T-helper 17 cell (primary cell): ENCODE measurements around the gene C4orf46. TPM values are rescaled to one million over a fixed set of nuclear protein-coding genes. Genes with fewer than 3 reads are reported as not detected.
"Not testable (repeated sequence)": the region's sequence is repeated elsewhere in the genome, so short reads cannot be mapped to it uniquely, and the experiment has no call there.

Experiments used
- ATAC-seq: fragments of 150-1000 bp; cut with Tn5 transposase; 2 replicates; pipeline ENCODE4 v1.10.0; 2021; ENCODE audit warnings: mild to moderate bottlenecking, moderate library complexity
- DNase-seq, 3 donors: peaks; one replicate each; pipeline versions ENCODE4 v3.0.0 to v3.0.0-alpha.2; 2020 to 2021
- H3K9me3 ChIP-seq: one replicate; pipeline ENCODE4 v1.7.0; 2013; ENCODE audit warnings: low read length, mild to moderate bottlenecking; ENCODE audit not compliant: control insufficient read depth, poor library complexity, severe bottlenecking
- H3K27ac Mint-ChIP-seq: one replicate; pipeline ENCODE4 v1.8.0; 2022; ENCODE audit warnings: mild to moderate bottlenecking, moderate library complexity, mixed read lengths
- H3K27me3 Mint-ChIP-seq: one replicate; pipeline ENCODE4 v1.8.0; 2022; ENCODE audit warnings: mixed read lengths
- H3K36me3 Mint-ChIP-seq: one replicate; pipeline ENCODE4 v1.8.0; 2022; ENCODE audit warnings: low read depth, mixed read lengths
- H3K4me1 Mint-ChIP-seq: one replicate; pipeline ENCODE4 v1.8.0; 2022; ENCODE audit warnings: mild to moderate bottlenecking, mixed read lengths
- H3K4me3 Mint-ChIP-seq: one replicate; pipeline ENCODE4 v1.8.0; 2022; ENCODE audit warnings: mild to moderate bottlenecking, moderate library complexity, mixed read lengths
- total RNA-seq, 4 donors: library from RNA in 2 of 4; stranded (reverse) in 2 of 4; gene quantifications; one replicate each; pipeline ENCODE4 v1.2.3 and lab custom pipeline; 2022 to 2026

C4orf46 gene
- total RNA-seq = 1 to 10 TPM; 6.7 to 8.4 TPM
- total RNA-seq (lab: John Stamatoyannopoulos, UW) = 8.2 to 11.0 reads per million in 2 donors

- H3K4me3 Mint-ChIP-seq = peak within 1 kb of the TSS; percentile 97
- no peak for DNase-seq
- peaks cover 2% of the 10 kb centered on the region for H3K36me3 Mint-ChIP-seq
- no peak for ATAC-seq
- H3K27me3 Mint-ChIP-seq = no peaks in the 10 kb centered on the region
- no peaks in the 10 kb centered on the region for H3K9me3 ChIP-seq
- H3K4me1 Mint-ChIP-seq = peaks cover 11% of the 10 kb centered on the region
- H3K27ac Mint-ChIP-seq = peak within 1 kb of the TSS; percentile 95
Observed at GRCh38 chr4:158671665-158671914, at the start of gene C4orf46. C4orf46 (minus strand) TSS chr4:158671887; CDS start chr4:158671801, 86 bp downstream.

GRCh38 chr4:158715802-158716201 is 44.1 kb upstream of the C4orf46 start:
- no peaks in the 10 kb centered on the region for H3K9me3 ChIP-seq
- peaks cover 10% of the 10 kb centered on the region for H3K4me1 Mint-ChIP-seq
- no peak for ATAC-seq
- no peak overlapping the region for H3K4me3 Mint-ChIP-seq
- H3K27ac Mint-ChIP-seq = no peak overlapping the region
- peaks cover 15% of the 10 kb centered on the region for H3K36me3 Mint-ChIP-seq
- DNase-seq = no peak
- H3K27me3 Mint-ChIP-seq = no peaks in the 10 kb centered on the region

GRCh38 chr4:158714937-158715336 is 43.2 kb upstream of the C4orf46 start:
- H3K36me3 Mint-ChIP-seq = peaks cover 15% of the 10 kb centered on the region
- H3K27me3 Mint-ChIP-seq = no peaks in the 10 kb centered on the region
- DNase-seq (no peak), ATAC-seq (no peak)
- no peak overlapping the region for H3K4me3 Mint-ChIP-seq
- H3K9me3 ChIP-seq = no peaks in the 10 kb centered on the region
- H3K27ac Mint-ChIP-seq = no peak overlapping the region
- peaks cover 10% of the 10 kb centered on the region for H3K4me1 Mint-ChIP-seq

GRCh38 chr4:158712622-158713021 is 40.9 kb upstream of the C4orf46 start:
- not testable (repeated sequence) for H3K4me1 Mint-ChIP-seq, ATAC-seq, H3K27me3 Mint-ChIP-seq, DNase-seq, H3K9me3 ChIP-seq, H3K4me3 Mint-ChIP-seq, H3K36me3 Mint-ChIP-seq
- H3K27ac Mint-ChIP-seq = peak overlapping the region; percentile 2

GRCh38 chr4:158710814-158711213 is 39.1 kb upstream of the C4orf46 start:
- Mint-ChIP-seq H3K27me3 (no peaks in the 10 kb centered on the region), H3K4me3 (no peak overlapping the region), H3K36me3 (peaks cover 7% of the 10 kb centered on the region), H3K27ac (peak overlapping the region; percentile 43), H3K4me1 (peaks cover 4% of the 10 kb centered on the region)
- no peaks in the 10 kb centered on the region for H3K9me3 ChIP-seq
- ATAC-seq (no peak), DNase-seq (no peak)

DNA sequence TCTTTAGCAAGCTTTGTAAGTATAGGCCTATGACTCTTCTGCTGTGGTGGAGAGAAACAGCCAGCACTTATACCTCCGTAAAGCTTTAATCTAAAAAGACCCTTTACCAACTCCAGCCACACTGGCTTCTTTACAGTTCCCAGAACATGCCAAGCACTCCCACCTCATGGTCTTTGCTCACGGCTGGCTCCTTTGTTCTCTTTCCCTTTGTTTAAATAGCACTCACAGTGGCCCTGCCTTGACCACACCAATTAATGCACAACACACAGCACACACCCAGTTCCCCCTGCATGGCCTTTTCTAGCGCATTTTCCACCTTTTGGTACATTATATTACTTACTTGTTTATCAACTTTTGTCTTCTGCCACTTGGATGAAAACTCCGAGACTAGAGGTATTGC is 32.6 kb upstream of the C4orf46 start:
- H3K36me3 Mint-ChIP-seq = peaks cover 11% of the 10 kb centered on the region
- H3K9me3 ChIP-seq = no peaks in the 10 kb centered on the region
- H3K4me3 Mint-ChIP-seq = no peak overlapping the region
- peak overlapping the region; percentile 22 for H3K27ac Mint-ChIP-seq
- ATAC-seq = no peak
- no peaks in the 10 kb centered on the region for H3K27me3 Mint-ChIP-seq
- H3K4me1 Mint-ChIP-seq = no peaks in the 10 kb centered on the region
- no peak for DNase-seq

GRCh38 chr4:158688813-158689212 is 17.1 kb upstream of the C4orf46 start:
- no peaks in the 10 kb centered on the region for H3K9me3 ChIP-seq
- H3K4me3 Mint-ChIP-seq = no peak overlapping the region
- peaks cover 8% of the 10 kb centered on the region for H3K4me1 Mint-ChIP-seq
- H3K36me3 Mint-ChIP-seq = peaks cover 6% of the 10 kb centered on the region
- no peaks in the 10 kb centered on the region for H3K27me3 Mint-ChIP-seq
- ATAC-seq (no peak), DNase-seq (no peak)
- H3K27ac Mint-ChIP-seq = no peak overlapping the region

- Mint-ChIP-seq H3K4me3 (no peak overlapping the region), H3K27ac (no peak overlapping the region), H3K27me3 (no peaks in the 10 kb centered on the region), H3K36me3 (peaks cover 5% of the 10 kb centered on the region), H3K4me1 (peaks cover 7% of the 10 kb centered on the region)
- no peaks in the 10 kb centered on the region for H3K9me3 ChIP-seq
- no peak for ATAC-seq
- DNase-seq = no peak
Observed at GRCh38 chr4:158682066-158682465, 10.4 kb upstream of the C4orf46 start.

DNA sequence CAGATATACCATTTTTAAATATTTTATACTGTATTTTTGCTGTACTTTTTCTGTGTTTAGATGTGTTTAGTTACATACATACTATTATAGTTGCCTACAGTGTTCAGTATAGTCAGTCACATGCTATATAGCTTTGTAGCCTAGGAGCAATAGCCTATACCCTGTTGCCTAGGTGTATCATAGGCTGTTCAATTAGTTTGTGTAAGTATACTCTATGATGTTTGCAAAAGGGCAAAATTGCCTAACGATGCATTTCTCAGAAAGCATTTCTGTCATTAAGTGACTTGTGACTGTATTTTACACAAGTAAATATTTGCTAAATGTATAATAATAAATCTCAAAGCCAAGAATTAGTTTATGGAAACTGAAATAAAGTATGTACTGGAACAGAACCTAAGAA is 9.9 kb upstream of the C4orf46 start:
- Mint-ChIP-seq H3K4me1 (peaks cover 5% of the 10 kb centered on the region), H3K4me3 (no peak overlapping the region), H3K27ac (no peak overlapping the region), H3K36me3 (peaks cover under 1% of the 10 kb centered on the region), H3K27me3 (no peaks in the 10 kb centered on the region)
- DNase-seq (no peak), ATAC-seq (no peak)
- no peaks in the 10 kb centered on the region for H3K9me3 ChIP-seq

- no peaks in the 10 kb centered on the region for H3K9me3 ChIP-seq
- Mint-ChIP-seq H3K36me3 (no peaks in the 10 kb centered on the region), H3K4me1 (peaks cover 5% of the 10 kb centered on the region), H3K27ac (no peak overlapping the region), H3K4me3 (no peak overlapping the region), H3K27me3 (no peaks in the 10 kb centered on the region)
- DNase-seq = no peak
- no peak for ATAC-seq
Observed at GRCh38 chr4:158678767-158679166, 7.1 kb upstream of the C4orf46 start.

GRCh38 chr4:158676076-158676475 is 4.4 kb upstream of the C4orf46 start:
- no peaks in the 10 kb centered on the region for H3K27me3 Mint-ChIP-seq
- no peak for DNase-seq
- H3K27ac Mint-ChIP-seq = no peak overlapping the region
- H3K9me3 ChIP-seq = no peaks in the 10 kb centered on the region
- no peak overlapping the region for H3K4me3 Mint-ChIP-seq
- peaks cover 10% of the 10 kb centered on the region for H3K4me1 Mint-ChIP-seq
- ATAC-seq = no peak
- peaks cover 2% of the 10 kb centered on the region for H3K36me3 Mint-ChIP-seq

- Mint-ChIP-seq H3K27me3 (no peaks in the 10 kb centered on the region), H3K27ac (no peak overlapping the region), H3K4me1 (peaks cover 13% of the 10 kb centered on the region), H3K4me3 (no peak overlapping the region), H3K36me3 (peaks cover 2% of the 10 kb centered on the region)
- no peak for DNase-seq
- no peaks in the 10 kb centered on the region for H3K9me3 ChIP-seq
- ATAC-seq = no peak
Observed at GRCh38 chr4:158673633-158674032, 1.9 kb upstream of the C4orf46 start.

DNA sequence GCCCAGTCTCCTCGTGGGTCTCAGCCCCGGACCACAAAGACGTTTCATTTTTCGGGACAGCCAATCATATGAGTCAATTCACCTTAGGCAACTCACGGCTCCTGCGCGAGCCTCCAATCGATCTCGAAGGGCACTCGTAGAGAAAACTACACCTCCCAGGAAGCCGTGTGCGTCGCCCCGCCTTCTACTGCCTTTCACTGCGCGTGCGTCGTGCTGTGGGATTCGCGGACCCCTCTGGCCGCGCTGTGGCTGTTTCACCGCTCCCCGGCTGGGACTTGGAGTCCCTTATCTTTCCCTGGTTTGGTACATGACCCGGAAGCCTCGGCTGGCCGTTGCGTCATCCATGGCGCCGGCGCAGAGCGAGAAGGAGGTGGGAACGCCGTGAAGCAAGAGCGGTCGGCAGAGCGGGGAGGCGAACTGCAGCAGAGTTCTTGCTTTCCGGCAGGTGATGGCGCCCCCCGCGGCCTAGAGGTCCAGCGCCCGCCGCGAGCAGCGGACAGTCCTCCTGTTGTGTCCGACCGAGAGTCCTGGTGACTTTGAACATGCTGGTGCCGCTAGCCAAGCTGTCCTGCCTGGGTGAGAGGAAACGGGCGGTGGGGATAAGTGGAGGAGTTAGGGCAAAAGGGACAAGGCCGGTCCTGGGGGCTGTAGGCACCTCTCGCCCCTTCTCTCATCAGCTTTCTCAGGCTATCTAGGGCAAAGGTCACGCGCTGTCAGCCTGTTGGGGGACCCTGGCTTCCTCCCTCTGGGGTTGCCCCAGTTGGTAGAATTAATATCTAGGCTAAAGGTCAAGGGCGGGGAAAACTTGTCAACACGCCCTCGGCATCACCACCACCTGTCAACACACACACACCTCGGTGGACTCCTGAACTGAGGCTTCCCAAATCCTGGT is 474 bp upstream of the C4orf46 start, which contains the start of gene ETFDH:
ETFDH (plus strand) TSS at position 382 of the 892 bp plus-strand sequence; CDS start at position 543, 161 bp downstream.
- H3K4me1 Mint-ChIP-seq = peaks cover 11% of the 10 kb centered on the region
- peak within 1 kb of the TSS; percentile 95 for H3K27ac Mint-ChIP-seq
- no peaks in the 10 kb centered on the region for H3K9me3 ChIP-seq
- peak within 1 kb of the TSS; percentile 97 for H3K4me3 Mint-ChIP-seq
- peak; percentile 85 for ATAC-seq
- H3K27me3 Mint-ChIP-seq = no peaks in the 10 kb centered on the region
- DNase-seq = peak; percentile 93 to 97 (median 95)
- peaks cover 2% of the 10 kb centered on the region for H3K36me3 Mint-ChIP-seq
